Measurements from ENCODE around the gene RAB3IL1.

Gene RAB3IL1

DNA sequence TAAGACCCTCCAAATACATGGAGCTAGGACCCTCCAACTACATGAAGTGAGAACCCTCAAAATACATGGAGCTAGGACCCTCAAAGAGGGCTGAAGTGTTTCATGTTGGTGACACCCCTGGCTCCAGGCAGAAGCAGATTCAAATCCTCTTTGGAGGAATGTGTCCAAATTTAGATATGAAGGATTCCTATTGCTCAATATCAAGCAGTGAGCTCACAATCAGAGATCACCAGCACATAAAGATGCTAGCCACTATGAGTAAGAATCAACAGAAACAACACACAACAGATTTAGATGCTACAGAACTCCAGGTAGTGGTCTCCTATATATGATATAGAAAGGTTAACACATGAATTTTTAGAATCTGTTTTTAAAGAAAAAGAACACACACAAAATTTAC lies 11.2 kb upstream of the RAB3IL1 start:
- H3K36me3 ChIP-seq (ENCODE audit: control insufficient read depth in 2 of 2, insufficient read depth in 2 of 2, low read length in 2 of 2) = no peaks in the 10 kb centered on the region

DNA sequence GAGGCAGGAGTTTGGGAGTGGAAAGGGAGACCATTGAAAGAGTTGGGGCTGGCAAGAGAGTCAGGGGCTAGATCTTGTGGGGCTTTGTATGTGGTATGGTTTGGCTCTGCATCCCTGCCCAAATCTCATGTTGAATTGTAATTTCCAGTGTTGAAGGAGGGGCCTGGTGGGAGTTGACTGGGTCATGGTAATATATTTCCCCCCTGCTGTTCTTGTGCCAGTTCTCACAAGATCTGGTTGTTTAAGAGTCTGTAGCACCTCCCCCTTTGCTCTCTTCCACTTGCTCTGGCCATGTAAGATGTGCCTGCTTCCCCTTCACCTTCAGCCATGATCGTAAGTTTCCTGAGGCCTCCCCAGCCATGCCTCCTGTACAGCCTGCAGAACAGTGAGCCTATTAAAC lies 10.1 kb upstream of the RAB3IL1 start:
- Histone ChIP-seq H3K27me3 (ENCODE audit: control insufficient read depth in 1 of 2, insufficient read depth in 2 of 2, low read length in 2 of 2) (peaks cover 0 to 2% of the 10 kb centered on the region in 2 donors), H3K4me3 (ENCODE audit: low read length in 2 of 2) (no peak overlapping the region), H3K9ac (ENCODE audit: low read length in 2 of 2) (no peak overlapping the region), H3K9me3 (ENCODE audit: control insufficient read depth in 2 of 2, low read length in 2 of 2) (no peaks in the 10 kb centered on the region), H3K4me1 (ENCODE audit: control insufficient read depth, insufficient read depth, low read length) (peaks cover 14% of the 10 kb centered on the region), H3K27ac (ENCODE audit: low read length) (no peak overlapping the region), H3K36me3 (ENCODE audit: control insufficient read depth in 2 of 2, insufficient read depth in 2 of 2, low read length in 2 of 2) (no peaks in the 10 kb centered on the region)

More for the DNA sequence above, 11.2 kb upstream of the RAB3IL1 start:
- no peak overlapping the region for H3K9ac ChIP-seq (ENCODE audit: low read length in 2 of 2)
- H3K4me3 ChIP-seq (ENCODE audit: low read length in 2 of 2) = no peak overlapping the region
- H3K27me3 ChIP-seq (ENCODE audit: control insufficient read depth in 1 of 2, insufficient read depth in 2 of 2, low read length in 2 of 2) = no peaks in the 10 kb centered on the region
- peaks cover 5% of the 10 kb centered on the region for H3K4me1 ChIP-seq (ENCODE audit: control insufficient read depth, insufficient read depth, low read length)
- no peak overlapping the region for H3K27ac ChIP-seq (ENCODE audit: low read length)
- H3K9me3 ChIP-seq (ENCODE audit: control insufficient read depth in 2 of 2, low read length in 2 of 2) = no peaks in the 10 kb centered on the region

DNA sequence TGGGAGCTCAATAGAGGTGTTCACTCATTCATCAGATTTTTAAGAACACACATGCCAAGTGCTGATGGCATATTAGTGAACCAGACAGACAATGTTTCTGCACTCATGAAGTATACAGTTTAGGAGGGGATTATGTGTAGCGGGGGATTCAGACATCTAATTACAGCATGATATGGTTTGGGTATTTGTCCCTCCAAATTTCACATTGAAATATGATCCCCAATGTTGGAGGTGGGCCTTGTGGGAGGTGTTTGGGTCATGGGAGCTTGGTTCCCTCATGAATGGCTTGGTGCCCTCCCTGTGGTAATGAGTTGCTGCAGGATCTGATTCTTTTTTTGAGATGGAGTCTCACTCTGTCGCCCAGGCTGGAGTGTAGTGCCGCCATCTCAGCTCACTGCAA lies 8.9 kb upstream of the RAB3IL1 start:
- no peaks in the 10 kb centered on the region for H3K9me3 ChIP-seq (ENCODE audit: control insufficient read depth in 2 of 2, low read length in 2 of 2)
- no peak overlapping the region for H3K4me3 ChIP-seq (ENCODE audit: low read length in 2 of 2)
- peaks cover 2 to 5% of the 10 kb centered on the region in 2 donors for H3K27me3 ChIP-seq (ENCODE audit: control insufficient read depth in 1 of 2, insufficient read depth in 2 of 2, low read length in 2 of 2)
- H3K4me1 ChIP-seq (ENCODE audit: control insufficient read depth, insufficient read depth, low read length) = peaks cover 18% of the 10 kb centered on the region
- no peaks in the 10 kb centered on the region for H3K36me3 ChIP-seq (ENCODE audit: control insufficient read depth in 2 of 2, insufficient read depth in 2 of 2, low read length in 2 of 2)
- H3K27ac ChIP-seq (ENCODE audit: low read length) = no peak overlapping the region
- H3K9ac ChIP-seq (ENCODE audit: low read length in 2 of 2) = no peak overlapping the region

- H3K27ac ChIP-seq (ENCODE audit: low read length) = no peak overlapping the region
- H3K4me1 ChIP-seq (ENCODE audit: control insufficient read depth, insufficient read depth, low read length) = peaks cover 20% of the 10 kb centered on the region
- H3K27me3 ChIP-seq (ENCODE audit: control insufficient read depth in 1 of 2, insufficient read depth in 2 of 2, low read length in 2 of 2) = peaks cover 4 to 6% of the 10 kb centered on the region in 2 donors
- no peak overlapping the region for H3K4me3 ChIP-seq (ENCODE audit: low read length in 2 of 2)
- H3K36me3 ChIP-seq (ENCODE audit: control insufficient read depth in 2 of 2, insufficient read depth in 2 of 2, low read length in 2 of 2) = no peaks in the 10 kb centered on the region
- no peaks in the 10 kb centered on the region for H3K9me3 ChIP-seq (ENCODE audit: control insufficient read depth in 2 of 2, low read length in 2 of 2)
- no peak overlapping the region for H3K9ac ChIP-seq (ENCODE audit: low read length in 2 of 2)
These were observed 8.4 kb upstream of the RAB3IL1 start for GRCh38 chr11:61925736-61926135.

- Histone ChIP-seq H3K27ac (ENCODE audit: low read length) (peak overlapping the region; percentile 71), H3K4me3 (ENCODE audit: low read length in 2 of 2) (no peak overlapping the region), H3K9me3 (ENCODE audit: control insufficient read depth in 2 of 2, low read length in 2 of 2) (no peaks in the 10 kb centered on the region), H3K27me3 (ENCODE audit: control insufficient read depth in 1 of 2, insufficient read depth in 2 of 2, low read length in 2 of 2) (peaks cover 10% of the 10 kb centered on the region in 2 donors), H3K4me1 (ENCODE audit: control insufficient read depth, insufficient read depth, low read length) (peaks cover 30% of the 10 kb centered on the region), H3K36me3 (ENCODE audit: control insufficient read depth in 2 of 2, insufficient read depth in 2 of 2, low read length in 2 of 2) (no peaks in the 10 kb centered on the region), H3K9ac (ENCODE audit: low read length in 2 of 2) (peak overlapping the region; percentile 25 to 47)
These were observed 6.7 kb upstream of the RAB3IL1 start for GRCh38 chr11:61924064-61924455.

- Histone ChIP-seq H3K27me3 (ENCODE audit: control insufficient read depth in 1 of 2, insufficient read depth in 2 of 2, low read length in 2 of 2) (peaks cover 10% of the 10 kb centered on the region in 2 donors), H3K4me3 (ENCODE audit: low read length in 2 of 2) (no peak overlapping the region), H3K9me3 (ENCODE audit: control insufficient read depth in 2 of 2, low read length in 2 of 2) (no peaks in the 10 kb centered on the region), H3K27ac (ENCODE audit: low read length) (peak overlapping the region; percentile 71), H3K36me3 (ENCODE audit: control insufficient read depth in 2 of 2, insufficient read depth in 2 of 2, low read length in 2 of 2) (no peaks in the 10 kb centered on the region), H3K9ac (ENCODE audit: low read length in 2 of 2) (peak overlapping the region in 1 of 2 donors; percentile 25), H3K4me1 (ENCODE audit: control insufficient read depth, insufficient read depth, low read length) (peaks cover 33% of the 10 kb centered on the region)
These were observed 6.0 kb upstream of the RAB3IL1 start for GRCh38 chr11:61923166-61924063.

GRCh38 chr11:61922539-61922938 lies 5.2 kb upstream of the RAB3IL1 start:
- Histone ChIP-seq H3K9me3 (ENCODE audit: control insufficient read depth in 2 of 2, low read length in 2 of 2) (no peaks in the 10 kb centered on the region), H3K4me3 (ENCODE audit: low read length in 2 of 2) (no peak overlapping the region)

GRCh38 chr11:61921446-61921845 lies 4.1 kb upstream of the RAB3IL1 start:
- H3K27me3 ChIP-seq (ENCODE audit: control insufficient read depth in 1 of 2, insufficient read depth in 2 of 2, low read length in 2 of 2) = peaks cover 10% of the 10 kb centered on the region in 2 donors
- no peak overlapping the region for H3K4me3 ChIP-seq (ENCODE audit: low read length in 2 of 2)
- H3K27ac ChIP-seq (ENCODE audit: low read length) = no peak overlapping the region
- peak overlapping the region in 1 of 2 donors; percentile 14 for H3K9ac ChIP-seq (ENCODE audit: low read length in 2 of 2)
- H3K36me3 ChIP-seq (ENCODE audit: control insufficient read depth in 2 of 2, insufficient read depth in 2 of 2, low read length in 2 of 2) = no peaks in the 10 kb centered on the region
- H3K4me1 ChIP-seq (ENCODE audit: control insufficient read depth, insufficient read depth, low read length) = peaks cover 43% of the 10 kb centered on the region
- no peaks in the 10 kb centered on the region for H3K9me3 ChIP-seq (ENCODE audit: control insufficient read depth in 2 of 2, low read length in 2 of 2)

More at GRCh38 chr11:61922539-61922938, 5.2 kb upstream of the RAB3IL1 start:
- Histone ChIP-seq H3K27ac (ENCODE audit: low read length) (peak overlapping the region; percentile 71), H3K9ac (ENCODE audit: low read length in 2 of 2) (no peak overlapping the region), H3K36me3 (ENCODE audit: control insufficient read depth in 2 of 2, insufficient read depth in 2 of 2, low read length in 2 of 2) (no peaks in the 10 kb centered on the region), H3K4me1 (ENCODE audit: control insufficient read depth, insufficient read depth, low read length) (peaks cover 42% of the 10 kb centered on the region), H3K27me3 (ENCODE audit: control insufficient read depth in 1 of 2, insufficient read depth in 2 of 2, low read length in 2 of 2) (peaks cover 10% of the 10 kb centered on the region in 2 donors)

DNA sequence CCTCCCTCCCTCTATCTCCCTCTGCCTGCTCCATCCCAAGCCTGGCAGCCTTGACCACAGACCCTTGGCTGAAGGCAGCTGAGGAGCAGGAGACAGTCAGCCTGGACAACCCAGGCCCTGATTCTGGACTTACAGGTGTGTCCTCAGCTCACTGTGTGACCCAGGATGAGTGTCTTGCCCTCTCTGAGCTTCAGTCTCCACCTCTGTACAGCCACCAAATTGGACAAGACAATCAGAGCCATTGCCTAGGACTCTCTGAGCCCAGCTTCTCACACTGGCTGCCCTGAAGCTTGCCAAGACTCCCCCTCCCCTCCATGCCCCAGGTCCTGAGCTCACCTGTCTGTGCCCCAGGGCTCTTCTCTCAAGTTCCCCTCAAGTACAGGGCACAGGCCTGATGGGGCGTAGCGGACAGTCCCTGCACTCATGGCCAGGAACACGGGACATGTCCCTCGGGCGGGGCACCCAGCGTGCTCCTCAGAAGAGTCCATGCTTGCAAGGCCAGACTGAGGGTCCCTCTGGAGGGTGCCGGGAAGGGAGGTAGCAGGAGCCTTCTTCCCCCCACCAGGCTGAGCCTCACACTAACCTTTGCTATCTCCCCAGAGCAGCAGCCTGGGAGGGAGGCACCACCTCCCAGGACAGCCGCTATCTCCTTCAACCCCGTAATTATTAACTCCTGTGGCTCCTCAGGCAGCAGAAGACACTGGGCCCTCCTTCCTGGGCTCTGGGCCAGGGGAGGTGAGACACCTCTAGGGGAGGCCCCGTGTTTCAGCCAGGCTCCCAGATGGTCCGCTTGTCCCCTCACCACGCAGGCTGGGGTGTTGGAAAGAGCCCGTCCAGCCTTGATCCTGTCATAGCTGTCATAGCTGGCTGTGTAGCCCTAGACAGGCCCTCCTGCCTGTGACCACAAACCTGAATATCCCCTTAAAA lies 2.6 kb upstream of the RAB3IL1 start:
- no peak overlapping the region for H3K4me3 ChIP-seq (ENCODE audit: low read length in 2 of 2)
- H3K36me3 ChIP-seq (ENCODE audit: control insufficient read depth in 2 of 2, insufficient read depth in 2 of 2, low read length in 2 of 2) = no peaks in the 10 kb centered on the region
- H3K9ac ChIP-seq (ENCODE audit: low read length in 2 of 2) = peak overlapping the region in 1 of 2 donors; percentile 13
- H3K9me3 ChIP-seq (ENCODE audit: control insufficient read depth in 2 of 2, low read length in 2 of 2) = no peaks in the 10 kb centered on the region
- no peak overlapping the region for H3K27ac ChIP-seq (ENCODE audit: low read length)
- H3K4me1 ChIP-seq (ENCODE audit: control insufficient read depth, insufficient read depth, low read length) = peaks cover 45% of the 10 kb centered on the region
- H3K27me3 ChIP-seq (ENCODE audit: control insufficient read depth in 1 of 2, insufficient read depth in 2 of 2, low read length in 2 of 2) = peaks cover 10% of the 10 kb centered on the region in 2 donors

DNA sequence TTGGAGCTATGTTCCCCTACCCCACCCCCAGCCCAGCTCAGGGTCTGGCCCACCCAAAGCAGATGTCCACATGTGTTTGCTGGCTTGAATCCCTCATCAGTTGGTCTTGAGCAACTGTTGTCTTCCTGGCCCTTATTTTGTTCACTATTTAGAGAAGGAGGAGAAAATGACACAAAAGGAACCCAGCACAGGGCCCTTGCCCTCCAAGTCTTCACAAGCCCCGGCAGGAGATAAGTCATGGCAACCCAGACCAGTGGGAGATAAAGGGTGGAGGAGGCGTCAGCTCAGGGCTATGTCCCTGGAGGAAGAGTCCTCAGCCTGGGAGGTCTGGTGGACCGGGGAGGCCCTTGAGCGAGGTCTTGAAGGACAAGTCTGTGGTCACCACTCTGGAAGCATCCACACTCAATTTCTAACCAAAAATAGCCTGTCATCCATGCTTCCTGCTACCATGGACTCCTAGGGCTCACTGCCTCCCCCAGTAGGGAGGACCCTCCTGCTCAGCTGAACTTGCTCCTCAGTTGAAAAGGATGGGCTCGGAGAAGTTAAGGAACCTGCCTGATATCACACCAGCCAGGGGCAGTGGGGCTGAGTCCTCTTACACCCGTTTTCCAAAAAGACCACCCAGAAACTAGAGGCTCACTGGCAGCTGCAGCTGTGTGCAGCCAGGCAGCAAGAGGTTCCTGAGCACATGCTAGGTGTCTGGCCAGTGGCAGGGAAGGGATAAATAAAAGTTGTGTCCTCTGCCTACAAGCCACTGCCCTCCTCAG lies 1.8 kb upstream of the RAB3IL1 start:
- Histone ChIP-seq H3K36me3 (ENCODE audit: control insufficient read depth in 2 of 2, insufficient read depth in 2 of 2, low read length in 2 of 2) (no peaks in the 10 kb centered on the region), H3K27me3 (ENCODE audit: control insufficient read depth in 1 of 2, insufficient read depth in 2 of 2, low read length in 2 of 2) (peaks cover 10% of the 10 kb centered on the region in 2 donors), H3K9me3 (ENCODE audit: control insufficient read depth in 2 of 2, low read length in 2 of 2) (no peaks in the 10 kb centered on the region), H3K4me1 (ENCODE audit: control insufficient read depth, insufficient read depth, low read length) (peaks cover 45% of the 10 kb centered on the region), H3K4me3 (ENCODE audit: low read length in 2 of 2) (no peak overlapping the region), H3K9ac (ENCODE audit: low read length in 2 of 2) (peak overlapping the region in 1 of 2 donors; percentile 13), H3K27ac (ENCODE audit: low read length) (no peak overlapping the region)

Data from stomach smooth muscle (tissue), 2 donors.